WTC11 (cell line): ENCODE data around the gene DPPA5. TPM values are rescaled to one million over a fixed set of nuclear protein-coding genes. Genes with fewer than 3 reads are reported as not detected.
"Not testable (repeated sequence)": the region's sequence is repeated elsewhere in the genome, so short reads cannot be mapped to it uniquely, and the experiment has no call there.

Experiments used
- ATAC-seq: fragments of 200-7000 bp; cut with Tn5 transposase; 2 replicates; pipeline ENCODE4 v1.10.0; 2021; ENCODE audit warnings: mild to moderate bottlenecking, moderate library complexity
- CTCF ChIA-PET: fragments of 300-600 bp; sonication (Branson Sonifier 250); formaldehyde crosslinking; loops from one replicate; lab custom pipeline; 2021; ENCODE audit warnings: antibody characterized with exemption; lab: Charles Lee
- POLR2A ChIA-PET: fragments of 350-600 bp; sonication (Branson Sonifier 250); formaldehyde crosslinking; loops from one replicate; lab custom pipeline; 2021; ENCODE audit warnings: antibody characterized with exemption; lab: Charles Lee
- DNase-seq: peaks from one replicate; pipeline ENCODE4 v3.0.0; 2021; ENCODE audit warnings: low spot score
- H3K27ac Mint-ChIP-seq: 2 replicates; pipeline ENCODE4 v1.8.0; 2021; ENCODE audit warnings: mixed read lengths
- H3K27me3 Mint-ChIP-seq: 2 replicates; pipeline ENCODE4 v1.8.0; 2021; ENCODE audit warnings: low read depth, mild to moderate bottlenecking, moderate library complexity, mixed read lengths
- H3K36me3 Mint-ChIP-seq: 2 replicates; pipeline ENCODE4 v1.8.0; 2021; ENCODE audit warnings: mixed read lengths
- H3K4me1 Mint-ChIP-seq: 2 replicates; pipeline ENCODE4 v1.8.0; 2022; ENCODE audit warnings: mixed read lengths
- H3K4me3 Mint-ChIP-seq: 2 replicates; pipeline ENCODE4 v1.8.0; 2021; ENCODE audit warnings: mild to moderate bottlenecking, moderate library complexity, mixed read lengths
- H3K9me3 Mint-ChIP-seq: 2 replicates; pipeline ENCODE4 v1.8.0; 2021; ENCODE audit warnings: mixed read lengths
- GTF2I ChIP-seq: fragments of 250-450 bp; sonication (Bioruptor Pico); conservative IDR thresholded peaks from 2 replicates; pipeline ENCODE4 v1.4.0; 2021; ENCODE audit warnings: mild to moderate bottlenecking
- HMGA2 ChIP-seq: fragments of 250-450 bp; sonication (Bioruptor Pico); IDR thresholded peaks from 2 replicates; pipeline ENCODE4 v1.4.0; 2021; ENCODE audit warnings: mild to moderate bottlenecking, moderate library complexity
- NFATC4 ChIP-seq: fragments of 250-450 bp; sonication (Bioruptor Pico); IDR thresholded peaks from 2 replicates; pipeline ENCODE4 v1.9.0; 2021; ENCODE audit warnings: mild to moderate bottlenecking
- NR2C2 ChIP-seq: sonication (generic); formaldehyde crosslinking; IDR thresholded peaks from 2 replicates; pipeline ENCODE4 v1.8.0; 2022; ENCODE audit warnings: mild to moderate bottlenecking, missing genetic modification reagents
- PRRX2 ChIP-seq: fragments of 250-450 bp; sonication (Bioruptor Pico); IDR thresholded peaks from 2 replicates; pipeline ENCODE4 v1.8.0; 2021; ENCODE audit warnings: mild to moderate bottlenecking
- RELA ChIP-seq: sonication (generic); formaldehyde crosslinking; IDR thresholded peaks from 2 replicates; pipeline ENCODE4 v1.8.1; 2022; ENCODE audit warnings: missing genetic modification reagents, mild to moderate bottlenecking, borderline replicate concordance
- SP1 ChIP-seq: sonication (generic); formaldehyde crosslinking; conservative IDR thresholded peaks from 2 replicates; pipeline ENCODE4 v1.8.1; 2022; ENCODE audit warnings: missing genetic modification reagents
- TCF7 ChIP-seq: sonication (generic); formaldehyde crosslinking; IDR thresholded peaks from 2 replicates; pipeline ENCODE4 v1.8.0; 2022; ENCODE audit warnings: mild to moderate bottlenecking, low read depth, missing genetic modification reagents, moderate library complexity
- TEAD1 ChIP-seq: sonication (generic); formaldehyde crosslinking; IDR thresholded peaks from 2 replicates; pipeline ENCODE4 v1.8.0; 2022; ENCODE audit warnings: mild to moderate bottlenecking, missing genetic modification reagents
- TEAD4 ChIP-seq: sonication (generic); formaldehyde crosslinking; IDR thresholded peaks from 2 replicates; pipeline ENCODE4 v1.8.0; 2022; ENCODE audit warnings: mild to moderate bottlenecking, missing genetic modification reagents
- ZNF263 ChIP-seq: sonication (generic); formaldehyde crosslinking; IDR thresholded peaks from 2 replicates; pipeline ENCODE4 v1.8.1; 2022; ENCODE audit warnings: low read depth, mild to moderate bottlenecking, moderate library complexity, missing genetic modification reagents
- ZNF423 ChIP-seq: fragments of 250-450 bp; sonication (Bioruptor Pico); IDR thresholded peaks from 2 replicates; pipeline ENCODE4 v2.1.2; 2022; ENCODE audit warnings: mild to moderate bottlenecking, moderate library complexity
- total RNA-seq: library from RNA; stranded (reverse); gene quantifications from 3 replicates; pipeline ENCODE4 v1.2.3, GENCODE V29; 2021
- TF ChIP-seq, protein P1 (sequence below): sonication (generic); formaldehyde crosslinking; IDR thresholded peaks from 2 replicates; pipeline ENCODE4 v1.8.1; 2023; ENCODE audit warnings: mild to moderate bottlenecking, missing genetic modification reagents
- TF ChIP-seq, protein P2 (sequence below): fragments of 250-450 bp; sonication (Bioruptor Pico); IDR thresholded peaks from 2 replicates; pipeline ENCODE4 v1.9.0; 2021; ENCODE audit warnings: moderate library complexity, mild to moderate bottlenecking, inconsistent platforms, borderline replicate concordance
- TF ChIP-seq, protein P3 (sequence below): sonication (generic); formaldehyde crosslinking; IDR thresholded peaks from 2 replicates; pipeline ENCODE4 v1.8.0; 2022; ENCODE audit warnings: mild to moderate bottlenecking, missing genetic modification reagents

The DPPA5 gene
- total RNA-seq, 1 experiment from 2014 or later = 6.7 TPM

DNA sequence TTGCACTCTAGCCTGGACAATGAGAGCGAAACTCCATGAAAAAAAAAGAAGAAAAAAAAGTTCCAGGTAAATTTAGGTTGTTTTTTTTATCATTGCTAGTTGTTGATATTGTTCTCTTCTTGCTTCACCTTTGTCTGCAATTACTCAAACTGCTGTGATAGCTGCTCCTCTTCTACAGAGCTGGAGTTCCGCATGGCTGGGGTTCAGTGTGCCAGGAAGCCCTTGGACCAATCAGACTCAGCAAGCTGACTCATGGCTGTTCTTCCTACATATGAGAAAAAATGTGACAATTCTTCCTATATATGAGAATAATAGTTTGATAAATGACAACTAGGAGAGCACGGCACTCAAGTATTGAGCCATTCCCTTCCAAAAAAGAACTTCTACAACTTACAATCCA is 28.4 kb downstream of the DPPA5 start (continued):
- TF ChIP-seq, protein P1, sequence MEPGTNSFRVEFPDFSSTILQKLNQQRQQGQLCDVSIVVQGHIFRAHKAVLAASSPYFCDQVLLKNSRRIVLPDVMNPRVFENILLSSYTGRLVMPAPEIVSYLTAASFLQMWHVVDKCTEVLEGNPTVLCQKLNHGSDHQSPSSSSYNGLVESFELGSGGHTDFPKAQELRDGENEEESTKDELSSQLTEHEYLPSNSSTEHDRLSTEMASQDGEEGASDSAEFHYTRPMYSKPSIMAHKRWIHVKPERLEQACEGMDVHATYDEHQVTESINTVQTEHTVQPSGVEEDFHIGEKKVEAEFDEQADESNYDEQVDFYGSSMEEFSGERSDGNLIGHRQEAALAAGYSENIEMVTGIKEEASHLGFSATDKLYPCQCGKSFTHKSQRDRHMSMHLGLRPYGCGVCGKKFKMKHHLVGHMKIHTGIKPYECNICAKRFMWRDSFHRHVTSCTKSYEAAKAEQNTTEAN (CRISPR knock-in tag) = no peak
- TF ChIP-seq, protein P2, sequence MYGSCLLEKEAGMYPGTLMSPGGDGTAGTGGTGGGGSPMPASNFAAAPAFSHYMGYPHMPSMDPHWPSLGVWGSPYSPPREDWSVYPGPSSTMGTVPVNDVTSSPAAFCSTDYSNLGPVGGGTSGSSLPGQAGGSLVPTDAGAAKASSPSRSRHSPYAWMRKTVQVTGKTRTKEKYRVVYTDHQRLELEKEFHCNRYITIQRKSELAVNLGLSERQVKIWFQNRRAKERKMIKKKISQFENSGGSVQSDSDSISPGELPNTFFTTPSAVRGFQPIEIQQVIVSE = no peak
- no peak for TF ChIP-seq HMGA2 (CRISPR knock-in tag)
- TF ChIP-seq, all 79 proteins: peak for 0

DNA sequence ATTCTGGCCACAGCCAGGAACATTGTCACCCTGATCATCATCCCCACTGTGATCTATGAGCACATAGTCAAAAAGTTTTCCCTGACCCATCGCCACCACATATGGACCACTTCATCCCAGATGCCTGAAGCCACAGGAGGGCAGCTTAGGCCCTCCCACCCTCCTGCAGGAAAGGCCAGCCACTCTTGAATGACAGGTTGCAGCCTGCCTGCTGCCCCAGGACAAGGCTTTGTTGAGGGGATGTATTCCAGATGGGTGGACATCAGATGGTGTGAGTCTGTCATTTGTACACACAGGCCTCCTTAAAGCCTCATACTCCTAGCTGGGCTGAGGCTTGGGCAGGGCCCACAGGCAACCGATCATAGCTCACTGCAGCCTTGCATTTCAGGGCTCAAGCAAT is 30.8 kb downstream of the DPPA5 start:
- Mint-ChIP-seq H3K4me1 (peaks cover 10% of the 10 kb centered on the region), H3K4me3 (no peak overlapping the region), H3K36me3 (peaks cover 14% of the 10 kb centered on the region), H3K9me3 (peaks cover 17% of the 10 kb centered on the region), H3K27me3 (peaks cover under 1% of the 10 kb centered on the region; the same call in 1 of the 2 replicates), H3K27ac (no peak overlapping the region)
- TF ChIP-seq ZNF423 (CRISPR knock-in tag) (no peak), TEAD1 (CRISPR knock-in tag) (no peak), ZNF263 (CRISPR knock-in tag) (no peak), TEAD4 (CRISPR knock-in tag) (no peak), NR2C2 (no peak), TCF7 (CRISPR knock-in tag) (no peak)
- POLR2A ChIA-PET = interaction anchor here (0.6 kb wide), 1 partner anchor 35 kb away, joined by 4 read pairs; no protein-coding TSS in a partner anchor
- no peak for DNase-seq
- CTCF ChIA-PET = interaction anchor here (0.6 to 1.5 kb wide), 5 partner anchors 14 to 726 kb away, joined by 3 to 4 read pairs (median 3); no protein-coding TSS in a partner anchor
- ATAC-seq = peak; percentile 60

DNA sequence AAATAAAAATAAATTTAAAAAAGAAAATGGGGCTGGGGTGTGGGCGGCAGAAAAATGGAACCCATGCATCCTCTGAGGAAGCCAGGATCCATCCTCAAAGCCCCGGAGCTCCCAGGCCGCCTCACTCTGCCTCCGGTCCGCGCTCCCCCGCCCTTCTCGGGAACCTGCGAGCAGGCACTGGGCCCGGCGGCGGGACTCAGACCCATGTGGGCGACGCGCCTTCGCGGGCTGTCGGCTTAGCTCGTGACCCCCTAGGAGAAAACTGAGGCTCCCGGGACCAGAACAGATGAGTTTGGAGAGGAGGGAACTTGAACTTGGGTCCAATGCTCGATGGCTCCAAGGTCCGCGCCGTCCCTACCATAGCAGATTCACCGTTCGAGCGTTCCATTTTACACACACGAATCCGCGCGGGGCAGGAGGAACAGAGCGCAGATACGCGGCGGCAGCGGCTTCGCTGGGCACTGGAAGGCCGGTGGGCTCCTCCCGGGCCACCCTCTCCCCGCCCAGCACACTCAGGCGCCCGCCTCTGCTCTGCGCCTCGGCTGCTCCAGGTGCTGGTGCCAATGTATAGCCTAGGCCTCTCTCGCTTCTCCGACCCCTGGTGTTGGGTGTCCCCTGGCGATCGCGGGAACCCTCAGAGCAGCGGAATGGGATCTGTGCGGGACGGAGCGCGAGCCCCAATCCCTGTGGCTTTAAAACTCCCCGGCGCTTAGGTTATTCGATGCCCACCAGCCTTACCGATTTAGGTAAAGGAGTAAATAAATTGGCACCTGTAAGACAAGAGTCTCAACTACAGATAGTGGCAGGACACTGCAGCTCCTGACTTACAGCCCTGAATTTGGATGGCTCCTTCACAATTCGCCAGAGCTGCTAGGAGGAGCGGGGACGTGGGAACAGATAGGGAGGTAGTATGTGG is 39.2 kb downstream of the DPPA5 start:
- Mint-ChIP-seq H3K4me1 (peaks cover 6% of the 10 kb centered on the region), H3K9me3 (peaks cover 35% of the 10 kb centered on the region), H3K4me3 (peak overlapping the region; percentile 60), H3K27me3 (peaks cover 56% of the 10 kb centered on the region), H3K27ac (no peak overlapping the region), H3K36me3 (peaks cover 31% of the 10 kb centered on the region)
- CTCF ChIA-PET = interaction anchor here (0.5 to 0.8 kb wide), 2 partner anchors 12 kb away, joined by 3 read pairs; no protein-coding TSS in a partner anchor
- ATAC-seq (peak; percentile 38), DNase-seq (peak; percentile 26)
- POLR2A ChIA-PET = no interaction called here
- no peak for TF ChIP-seq SP1
- no peak for TF ChIP-seq RELA (CRISPR knock-in tag)
- no peak for TF ChIP-seq GTF2I (CRISPR knock-in tag)
- TF ChIP-seq NFATC4 (CRISPR knock-in tag) = no peak
- TF ChIP-seq PRRX2 (CRISPR knock-in tag) = no peak
- TF ChIP-seq, protein P3, sequence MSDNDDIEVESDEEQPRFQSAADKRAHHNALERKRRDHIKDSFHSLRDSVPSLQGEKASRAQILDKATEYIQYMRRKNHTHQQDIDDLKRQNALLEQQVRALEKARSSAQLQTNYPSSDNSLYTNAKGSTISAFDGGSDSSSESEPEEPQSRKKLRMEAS (CRISPR knock-in tag) = no peak

DNA sequence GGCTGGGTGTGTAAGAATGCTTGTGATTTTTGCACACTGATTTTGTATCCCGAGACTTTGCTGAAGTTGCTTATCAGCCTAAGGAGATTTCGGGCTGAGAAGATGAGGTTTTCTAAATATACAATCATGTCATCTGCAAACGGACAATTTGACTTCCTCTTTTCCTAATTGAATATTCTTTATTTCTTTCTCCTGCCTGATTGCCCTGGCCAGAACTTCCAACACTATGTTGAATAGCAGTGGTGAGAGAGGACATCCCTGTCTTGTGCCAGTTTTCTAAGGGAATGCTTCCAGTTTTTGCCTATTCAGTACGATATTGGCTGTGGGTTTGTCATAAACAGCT is 43.6 kb downstream of the DPPA5 start:
- H3K36me3 Mint-ChIP-seq = peaks cover 13% of the 10 kb centered on the region
- H3K27ac Mint-ChIP-seq, H3K9me3 Mint-ChIP-seq, POLR2A ChIA-PET, DNase-seq, ATAC-seq: not testable (repeated sequence)
- H3K4me1 Mint-ChIP-seq = peaks cover 24% of the 10 kb centered on the region
- H3K4me3 Mint-ChIP-seq = peak overlapping the region; percentile 95
- CTCF ChIA-PET = interaction anchor here (3.0 kb wide), 1 partner anchor 79 kb away, joined by 33 read pairs; no protein-coding TSS in a partner anchor
- H3K27me3 Mint-ChIP-seq = peaks cover 43% of the 10 kb centered on the region
